GDM1 (cell line): ENCODE data around the gene DNTT.

ENCODE experiments used
- DNase-seq: peaks from one replicate; lab custom pipeline; 2025; lab: John Stamatoyannopoulos, UW

Gene DNTT

DNA sequence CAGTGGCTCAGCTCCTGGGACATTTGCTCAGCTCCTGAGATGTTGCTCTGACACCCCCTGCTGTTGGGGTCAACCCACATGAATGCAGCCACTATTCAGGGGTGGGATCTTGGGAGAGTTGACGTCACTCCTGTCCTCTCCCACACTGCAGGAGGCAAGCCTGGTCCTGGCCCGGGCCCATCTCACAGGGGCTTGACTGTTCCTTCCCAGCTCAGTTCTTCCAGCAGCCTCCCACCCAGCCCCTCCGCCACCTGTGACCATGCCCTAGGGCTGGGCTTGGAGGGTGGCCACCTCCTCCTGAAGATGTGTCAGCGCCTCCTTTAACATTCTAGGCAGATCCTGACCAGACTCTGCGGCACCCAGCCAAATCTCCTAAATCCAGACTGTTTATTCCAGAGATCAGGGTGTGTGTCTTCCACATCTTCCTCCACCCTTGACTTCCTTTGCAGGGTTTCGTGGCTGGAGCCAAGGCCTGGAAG is 73.6 kb downstream of the DNTT start:
- DNase-seq, result no peak

DNA sequence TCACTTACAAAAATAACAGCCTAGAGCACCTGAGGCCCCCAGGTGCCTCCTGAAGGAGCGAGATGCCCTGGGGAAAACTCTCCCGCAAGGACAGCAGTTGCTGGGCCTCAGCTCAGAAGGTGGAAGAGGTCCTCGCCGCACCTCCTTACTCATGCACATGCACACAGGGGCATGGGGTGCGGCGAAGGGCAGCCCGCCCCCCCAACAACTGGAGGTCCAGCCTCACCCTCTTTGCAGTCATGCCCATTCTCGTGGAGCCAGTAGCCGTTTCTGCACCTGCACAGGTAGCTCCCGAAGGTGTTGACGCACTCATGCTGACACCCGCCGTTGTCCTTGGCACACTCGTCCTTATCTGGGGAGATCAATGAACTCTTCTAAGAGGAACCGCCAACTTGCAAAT is 74.5 kb downstream of the DNTT start:
- DNase-seq, result no peak

DNA sequence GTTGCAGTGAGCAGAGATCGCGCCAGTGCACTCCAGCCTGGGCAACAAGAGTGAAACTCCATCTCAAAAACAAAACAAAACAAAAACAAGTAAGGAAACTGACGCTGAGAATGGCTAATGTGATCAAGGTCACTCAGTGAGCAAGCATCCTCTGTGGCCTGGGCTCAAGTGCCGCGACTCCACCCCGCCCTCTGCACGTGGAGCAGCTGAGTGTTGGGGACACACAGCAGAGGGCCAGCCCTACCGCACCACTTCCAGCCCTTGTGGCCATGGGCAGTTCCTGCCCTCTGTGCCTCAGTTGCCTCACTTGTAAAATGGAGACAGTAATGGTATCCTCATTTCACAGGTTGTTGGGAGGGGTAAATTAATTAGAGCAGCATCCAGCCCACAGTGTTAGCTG is 75.5 kb downstream of the DNTT start:
- no peak for DNase-seq

DNA sequence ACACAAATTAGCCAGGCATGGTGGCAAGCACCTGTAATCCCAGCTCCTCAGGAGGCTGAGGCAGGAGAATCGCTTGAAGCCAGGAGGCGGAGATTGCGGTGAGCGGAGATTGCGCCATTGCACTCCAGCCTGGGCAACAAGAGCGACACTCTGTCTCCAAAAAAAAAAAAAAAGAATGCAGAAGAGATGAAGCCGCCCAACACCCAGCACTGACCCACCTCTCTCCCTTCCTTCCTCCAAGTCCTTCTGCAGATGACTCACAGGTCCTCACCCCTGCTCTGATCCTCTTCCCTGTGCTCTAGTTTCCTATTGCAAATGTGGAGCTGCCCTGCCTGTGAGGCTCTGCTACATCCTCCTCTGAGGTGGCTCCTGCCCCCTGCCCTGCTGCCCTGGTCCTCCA is 76.6 kb downstream of the DNTT start:
- DNase-seq, result no peak

DNA sequence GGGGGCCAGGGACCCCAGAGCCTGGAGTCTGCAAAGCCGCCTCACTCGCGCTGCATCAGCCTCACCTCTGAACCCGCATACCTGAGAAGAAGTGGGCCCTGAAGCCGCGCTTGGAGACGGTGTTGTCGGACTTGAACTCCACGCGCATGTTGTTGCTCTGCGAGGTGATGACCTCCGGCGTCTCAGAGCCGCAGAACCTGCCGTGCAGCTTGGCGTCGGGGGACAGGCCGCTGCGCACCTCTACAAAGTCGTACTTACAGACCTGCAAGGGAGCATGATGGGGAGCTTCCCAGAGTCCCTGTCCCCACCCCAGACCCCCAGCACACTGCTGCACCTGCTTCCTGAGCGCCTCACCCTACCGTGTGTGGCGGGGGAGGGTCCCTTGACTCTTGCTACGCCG is 80.3 kb downstream of the DNTT start:
- DNase-seq, result no peak

DNA sequence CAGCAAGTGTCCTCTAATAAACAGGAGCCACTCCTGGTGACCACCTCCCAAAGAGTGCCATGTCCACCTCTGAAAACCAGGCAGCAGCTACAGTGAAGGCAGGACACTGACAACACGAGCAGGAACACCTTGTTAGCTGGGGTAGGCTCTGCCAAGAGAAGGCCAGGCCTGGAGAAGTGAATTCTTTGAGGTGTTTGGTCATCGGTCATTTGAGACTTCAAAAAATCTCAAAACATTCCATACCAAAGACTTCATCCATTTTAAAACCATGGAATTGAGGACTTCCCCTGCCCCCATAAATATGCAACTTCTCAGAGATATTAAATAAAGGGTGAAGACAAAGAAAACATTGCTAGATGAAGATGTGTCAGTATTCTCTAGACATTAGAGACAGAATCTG is 82.9 kb downstream of the DNTT start:
- no peak for DNase-seq

DNA sequence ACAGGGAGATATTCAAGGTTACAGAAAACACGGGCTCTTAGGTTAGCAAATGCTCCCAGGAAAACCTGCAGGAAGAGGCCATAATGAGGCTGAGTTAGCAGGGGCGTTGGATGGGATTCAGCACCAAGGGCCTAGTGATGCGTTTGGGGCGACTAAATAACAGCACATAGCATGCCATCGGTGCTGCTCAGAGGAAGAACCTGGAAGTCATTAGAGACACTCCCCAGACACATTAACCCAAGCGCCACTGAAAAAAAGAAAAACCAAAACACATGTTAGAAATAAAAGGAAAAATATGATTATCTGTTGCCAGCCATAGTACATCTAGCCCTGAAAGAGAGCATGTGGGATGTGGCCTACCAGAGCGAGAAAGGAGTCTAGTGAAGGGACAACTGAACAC is 83.4 kb downstream of the DNTT start:
- no peak for DNase-seq
